NCI-H460 (cell line): ENCODE data around the gene TRNT1. TPM values are rescaled to one million over a fixed set of nuclear protein-coding genes. Genes with fewer than 3 reads are reported as not detected.

Experiments used
- DNase-seq: peaks from one replicate; pipeline ENCODE4 v3.0.0-alpha.2; 2016; ENCODE audit warnings: low read depth; ENCODE audit errors: extremely low read depth
- polyA plus RNA-seq: library from polyadenylated mRNA; depleted of rRNA; stranded (reverse); fragments of >200 nt; gene quantifications from 2 replicates; pipeline ENCODE4 v1.2.3, GENCODE V29; 2014; cell fraction: nucleus; rRNA removed
- total RNA-seq: library from RNA; depleted of rRNA; stranded (reverse); fragments of >200 nt; shearing (Covaris generic); gene quantifications from 2 replicates; pipeline ENCODE4 v1.2.3, GENCODE V29; 2014; rRNA removed

TRNT1 gene
- 18.5 and 25.9 TPM in 2 replicates for total RNA-seq
- polyA plus RNA-seq, result 49.7 and 57.4 TPM in 2 replicates

GRCh38 chr3:3126477-3127431, at the start of gene TRNT1:
Gene TRNT1, plus strand, starts transcription at chr3:3126940. Its CDS starts 2,101 bp downstream, at chr3:3129041.
- DNase-seq, result peak; percentile 89

- no peak for DNase-seq
Measured at GRCh38 chr3:3080309-3080708, 46.4 kb upstream of the TRNT1 start.

GRCh38 chr3:3081381-3082233, 45.1 kb upstream of the TRNT1 start:
- no peak for DNase-seq

- DNase-seq, result no peak
Measured at GRCh38 chr3:3082234-3082924, 44.4 kb upstream of the TRNT1 start.

GRCh38 chr3:3084890-3085289, 41.9 kb upstream of the TRNT1 start:
- no peak for DNase-seq

- DNase-seq, result no peak
Measured at GRCh38 chr3:3085782-3086181, 41.0 kb upstream of the TRNT1 start.

- no peak for DNase-seq
Measured at GRCh38 chr3:3086239-3086638, 40.5 kb upstream of the TRNT1 start.

GRCh38 chr3:3087279-3087678, 39.5 kb upstream of the TRNT1 start:
- no peak for DNase-seq

GRCh38 chr3:3087716-3088465, 38.8 kb upstream of the TRNT1 start:
- no peak for DNase-seq

- DNase-seq, result no peak
Measured at GRCh38 chr3:3089017-3089416, 37.7 kb upstream of the TRNT1 start.

GRCh38 chr3:3097958-3098357, 28.8 kb upstream of the TRNT1 start:
- DNase-seq, result no peak

GRCh38 chr3:3101660-3102458, 24.9 kb upstream of the TRNT1 start:
- DNase-seq, result no peak

- DNase-seq, result no peak
Measured at GRCh38 chr3:3102751-3103150, 24.0 kb upstream of the TRNT1 start.

GRCh38 chr3:3105246-3105645, 21.5 kb upstream of the TRNT1 start:
- DNase-seq, result no peak

GRCh38 chr3:3105815-3106214, 20.9 kb upstream of the TRNT1 start:
- no peak for DNase-seq

GRCh38 chr3:3107181-3107580, 19.6 kb upstream of the TRNT1 start:
- DNase-seq, result no peak

GRCh38 chr3:3107858-3108257, 18.9 kb upstream of the TRNT1 start:
- no peak for DNase-seq

- no peak for DNase-seq
Measured at GRCh38 chr3:3109407-3110298, 17.1 kb upstream of the TRNT1 start.
